K562 (cell line): ENCODE data around the gene SKAP1.

ENCODE experiments used
- CREB1 ChIP-seq, 2 experiments: sonication (generic) in 1 of 2; formaldehyde crosslinking in 1 of 2; IDR thresholded peaks; 2 replicates each; pipeline versions ENCODE4 v1.6.1 to v1.8.0; 2012 to 2022; ENCODE audit warnings: inconsistent platforms in 1 of 2, mild to moderate bottlenecking in 1 of 2, missing genetic modification reagents in 1 of 2, moderate library complexity in 1 of 2
- SETDB1 ChIP-seq: IDR thresholded peaks from one replicate; pipeline ENCODE4 v1.6.1; 2012; ENCODE audit warnings: low read length, control low read depth, inconsistent platforms
- SLC30A9 ChIP-seq: fragments of 250-450 bp; sonication (Bioruptor Pico); IDR thresholded peaks from 2 replicates; pipeline ENCODE4 v1.8.0; 2022; ENCODE audit warnings: mild to moderate bottlenecking, moderate library complexity
- STAT5B ChIP-seq: fragments of 250-450 bp; sonication (Bioruptor Pico); IDR thresholded peaks from 2 replicates; pipeline ENCODE4 v1.8.0; 2021; ENCODE audit warnings: mild to moderate bottlenecking, inconsistent platforms
- ZNF184 ChIP-seq: sonication (generic); formaldehyde crosslinking; IDR thresholded peaks from 2 replicates; pipeline ENCODE4 v1.5.0; 2020; ENCODE audit warnings: missing genetic modification reagents
- ZNF217 ChIP-seq: sonication (generic); formaldehyde crosslinking; IDR thresholded peaks from 2 replicates; pipeline ENCODE4 v1.8.0; 2022; ENCODE audit warnings: mild to moderate bottlenecking, missing genetic modification reagents
- TF ChIP-seq, protein P1 (sequence below), 2 experiments: fragments of 450-650 bp in 1 of 2; sonication (generic) in 1 of 2; formaldehyde crosslinking in 1 of 2; IDR thresholded peaks in 1 of 2; conservative IDR thresholded peaks in 1 of 2; 2 replicates each; pipeline versions ENCODE4 v1.6.1 to v1.8.1; 2016 to 2023; ENCODE audit warnings: mild to moderate bottlenecking in 2 of 2, moderate library complexity in 2 of 2, inconsistent platforms in 1 of 2, missing genetic modification reagents in 1 of 2

DNA sequence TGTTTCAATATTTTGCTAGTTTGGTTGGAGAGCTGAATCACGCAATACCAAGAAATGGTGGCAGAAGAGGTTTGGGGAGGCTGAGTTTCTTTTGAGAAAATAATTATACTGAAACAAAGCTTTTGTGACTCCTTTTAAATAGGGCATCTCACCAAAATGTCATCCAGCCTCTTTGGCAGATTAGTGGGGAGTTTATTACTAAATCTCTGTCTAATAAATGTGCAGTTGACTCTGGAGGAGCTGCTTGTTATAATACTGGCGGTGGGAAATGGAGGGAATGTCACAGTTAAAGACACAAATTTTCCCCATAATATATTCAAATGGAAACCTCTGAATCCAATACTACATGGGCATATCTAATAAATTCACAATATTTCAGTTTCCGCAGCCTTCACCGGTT lies 277.7 kb downstream of the SKAP1 start:
- TF ChIP-seq CREB1 (IDR thresholded peaks at IDR 0.05) (no peak), CREB1 (CRISPR knock-in tag; IDR thresholded peaks at IDR 0.05) (no peak), SLC30A9 (no peak), STAT5B (CRISPR knock-in tag) (no peak), SETDB1 (no peak), ZNF217 (no peak), ZNF184 (CRISPR knock-in tag) (no peak)
- TF ChIP-seq, protein P1, sequence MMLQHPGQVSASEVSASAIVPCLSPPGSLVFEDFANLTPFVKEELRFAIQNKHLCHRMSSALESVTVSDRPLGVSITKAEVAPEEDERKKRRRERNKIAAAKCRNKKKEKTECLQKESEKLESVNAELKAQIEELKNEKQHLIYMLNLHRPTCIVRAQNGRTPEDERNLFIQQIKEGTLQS (IDR thresholded peaks at IDR 0.05): no peak
- TF ChIP-seq, protein P1 (CRISPR knock-in tag; conservative IDR thresholded peaks at IDR 0.05): no peak
